ENCODE results near the gene TIMMDC1.

- TF ChIP-seq CTCF (IDR thresholded peaks at IDR 0.05): no peak
- TF ChIP-seq POLR2A (IDR thresholded peaks at IDR 0.05): no peak
These were observed 40.4 kb downstream of the TIMMDC1 start for GRCh38 chr3:119538772-119539171.
